Measurements from ENCODE around the gene PGLYRP2.

PGLYRP2 gene

GRCh38 chr19:15422296-15423075, 56.8 kb downstream of the PGLYRP2 start:
- no peak for DNase-seq

GRCh38 chr19:15421721-15422260, 57.5 kb downstream of the PGLYRP2 start:
- no peak for DNase-seq

GRCh38 chr19:15421136-15421695, 58.1 kb downstream of the PGLYRP2 start:
- no peak for DNase-seq

GRCh38 chr19:15419413-15420025, 59.8 kb downstream of the PGLYRP2 start:
- DNase-seq = no peak
